Tibial nerve (tissue), 4 donors: Measurements from ENCODE around the gene TCEANC.

Experiments
- CTCF ChIP-seq, 5 experiments: fragments of 200-600 bp in 3 of 5; fragments of 450-650 bp in 2 of 5; sonication (generic) in 3 of 5; IDR thresholded peaks; one replicate each; pipeline ENCODE4 v1.5.1; 2016 to 2019; ENCODE audit warnings: antibody characterized with exemption in 5 of 5, mild to moderate bottlenecking in 3 of 5, moderate library complexity in 2 of 5
- EP300 ChIP-seq, 2 donors: sonication (generic); formaldehyde crosslinking; IDR thresholded peaks; one replicate each; pipeline ENCODE4 v1.6.1; 2017; ENCODE audit warnings: antibody characterized with exemption in 2 of 2, mild to moderate bottlenecking in 1 of 2
- POLR2A ChIP-seq, 2 donors: fragments of 450-650 bp; IDR thresholded peaks; one replicate each; pipeline ENCODE4 v1.6.1; 2017; ENCODE audit warnings: antibody characterized with exemption in 2 of 2, mild to moderate bottlenecking in 2 of 2, moderate library complexity in 2 of 2

GRCh38 chrX:13655674-13656073 lies 2.7 kb downstream of the TCEANC start:
- TF ChIP-seq CTCF (IDR thresholded peaks at IDR 0.05) (no peak), POLR2A (IDR thresholded peaks at IDR 0.05) (no peak), EP300 (IDR thresholded peaks at IDR 0.05) (no peak)
